ENCODE results near the gene BTK.

DNA sequence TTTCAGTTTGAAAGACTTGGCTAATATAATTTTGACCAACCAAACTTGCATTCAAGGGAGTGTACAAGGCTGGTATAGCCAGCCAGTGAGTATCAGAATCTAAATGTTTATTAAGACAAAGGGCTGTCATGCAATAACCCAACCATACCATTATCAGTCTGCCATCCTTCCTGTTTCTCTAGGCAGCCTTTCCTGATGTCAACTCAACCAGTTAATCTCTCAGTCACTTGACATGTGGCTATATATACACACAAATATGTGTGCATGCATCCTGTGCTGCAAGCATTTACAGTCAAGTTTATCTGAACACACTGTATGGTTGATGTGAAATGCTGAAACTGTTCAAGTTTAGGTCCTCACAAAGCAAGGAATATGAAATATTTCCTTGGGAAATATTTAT lies 17.2 kb downstream of the BTK start:
- TF ChIP-seq GATA2 (IDR thresholded peaks at IDR 0.05; ENCODE audit: low read depth, low read length), result no peak
- no peak for TF ChIP-seq GATA3 (IDR thresholded peaks at IDR 0.05; ENCODE audit: low read depth, low read length)

Data from SH-SY5Y (cell line).